ENCODE data around the gene ZDHHC24.
"Not testable (repeated sequence)": the region's sequence is repeated elsewhere in the genome, so short reads cannot be mapped to it uniquely, and the experiment has no call there.

Gene ZDHHC24

GRCh38 chr11:66546368-66546965 is 619 bp upstream of the ZDHHC24 start, which contains the start of gene ACTN3:
Gene ACTN3, plus strand, starts transcription at chr11:66546903. Its CDS starts 35 bp downstream, at chr11:66546938.
- peak; percentile 43 for DNase-seq (ENCODE audit: low spot score)

GRCh38 chr11:66544952-66545351 is 896 bp downstream of the ZDHHC24 start:
- DNase-seq (ENCODE audit: low spot score), result not testable (repeated sequence)

GRCh38 chr11:66543263-66544107 is 2.4 kb downstream of the ZDHHC24 start:
- no peak for DNase-seq (ENCODE audit: low spot score)

- DNase-seq (ENCODE audit: low spot score), result peak; percentile 66
These were observed 3.5 kb downstream of the ZDHHC24 start for GRCh38 chr11:66542362-66542761.

GRCh38 chr11:66541892-66542291 is 4.0 kb downstream of the ZDHHC24 start:
- DNase-seq (ENCODE audit: low spot score), result no peak

GRCh38 chr11:66540598-66540997 is 5.2 kb downstream of the ZDHHC24 start:
- not testable (repeated sequence) for DNase-seq (ENCODE audit: low spot score)

- DNase-seq (ENCODE audit: low spot score), result no peak
These were observed 6.0 kb downstream of the ZDHHC24 start for GRCh38 chr11:66539870-66540213.

GRCh38 chr11:66539170-66539869 is 6.5 kb downstream of the ZDHHC24 start:
- no peak for DNase-seq (ENCODE audit: low spot score)

- no peak for DNase-seq (ENCODE audit: low spot score)
These were observed 13.1 kb downstream of the ZDHHC24 start for GRCh38 chr11:66532784-66533183.

GRCh38 chr11:66531841-66532240 is 14.0 kb downstream of the ZDHHC24 start:
- DNase-seq (ENCODE audit: low spot score), result no peak

- DNase-seq (ENCODE audit: low spot score), result no peak
These were observed 14.7 kb downstream of the ZDHHC24 start for GRCh38 chr11:66530927-66531709.

- DNase-seq (ENCODE audit: low spot score), result no peak
These were observed 16.2 kb downstream of the ZDHHC24 start for GRCh38 chr11:66529655-66530054.

- DNase-seq (ENCODE audit: low spot score), result no peak
These were observed 16.8 kb downstream of the ZDHHC24 start for GRCh38 chr11:66529069-66529468.

GRCh38 chr11:66524304-66525040 is 21.4 kb downstream of the ZDHHC24 start:
- DNase-seq (ENCODE audit: low spot score), result no peak

GRCh38 chr11:66523611-66524010 is 22.2 kb downstream of the ZDHHC24 start:
- no peak for DNase-seq (ENCODE audit: low spot score)

- DNase-seq (ENCODE audit: low spot score), result no peak
These were observed 34.9 kb downstream of the ZDHHC24 start for GRCh38 chr11:66510990-66511339.

GRCh38 chr11:66510271-66510989 is 35.4 kb downstream of the ZDHHC24 start, which contains the start of gene BBS1:
Gene BBS1, plus strand, starts transcription at chr11:66510635. Its CDS starts 25 bp downstream, at chr11:66510660.
- peak; percentile 97 for DNase-seq (ENCODE audit: low spot score)

- no peak for DNase-seq (ENCODE audit: low spot score)
These were observed 36.7 kb downstream of the ZDHHC24 start for GRCh38 chr11:66509131-66509561.

GRCh38 chr11:66505276-66505816 is 40.5 kb downstream of the ZDHHC24 start:
- DNase-seq (ENCODE audit: low spot score), result no peak

- DNase-seq (ENCODE audit: low spot score), result no peak
These were observed 47.3 kb downstream of the ZDHHC24 start for GRCh38 chr11:66498506-66498905.
